GM12864 (cell line): Measurements from ENCODE around the gene MTMR10.

Experiments
- DNase-seq: peaks from one replicate; pipeline ENCODE4 v3.0.0-alpha.2; 2011; ENCODE audit warnings: low read depth
- H3K4me3 ChIP-seq: 2 replicates; pipeline ENCODE4 v1.5.1; 2011; ENCODE audit warnings: mild to moderate bottlenecking, low read depth, low read length, control low read depth
- TF ChIP-seq, protein P1 (sequence below): IDR thresholded peaks from 2 replicates; pipeline ENCODE4 v1.5.1; 2011; ENCODE audit warnings: low read depth, mild to moderate bottlenecking, moderate library complexity, low read length, control low read depth, inconsistent platforms; ENCODE audit errors: missing control alignments

MTMR10 gene

GRCh38 chr15:31023841-31024240, 32.4 kb upstream of the MTMR10 start:
- TF ChIP-seq, protein P1, sequence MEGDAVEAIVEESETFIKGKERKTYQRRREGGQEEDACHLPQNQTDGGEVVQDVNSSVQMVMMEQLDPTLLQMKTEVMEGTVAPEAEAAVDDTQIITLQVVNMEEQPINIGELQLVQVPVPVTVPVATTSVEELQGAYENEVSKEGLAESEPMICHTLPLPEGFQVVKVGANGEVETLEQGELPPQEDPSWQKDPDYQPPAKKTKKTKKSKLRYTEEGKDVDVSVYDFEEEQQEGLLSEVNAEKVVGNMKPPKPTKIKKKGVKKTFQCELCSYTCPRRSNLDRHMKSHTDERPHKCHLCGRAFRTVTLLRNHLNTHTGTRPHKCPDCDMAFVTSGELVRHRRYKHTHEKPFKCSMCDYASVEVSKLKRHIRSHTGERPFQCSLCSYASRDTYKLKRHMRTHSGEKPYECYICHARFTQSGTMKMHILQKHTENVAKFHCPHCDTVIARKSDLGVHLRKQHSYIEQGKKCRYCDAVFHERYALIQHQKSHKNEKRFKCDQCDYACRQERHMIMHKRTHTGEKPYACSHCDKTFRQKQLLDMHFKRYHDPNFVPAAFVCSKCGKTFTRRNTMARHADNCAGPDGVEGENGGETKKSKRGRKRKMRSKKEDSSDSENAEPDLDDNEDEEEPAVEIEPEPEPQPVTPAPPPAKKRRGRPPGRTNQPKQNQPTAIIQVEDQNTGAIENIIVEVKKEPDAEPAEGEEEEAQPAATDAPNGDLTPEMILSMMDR = no peak
- H3K4me3 ChIP-seq = no peak overlapping the region
- DNase-seq = no peak

DNA sequence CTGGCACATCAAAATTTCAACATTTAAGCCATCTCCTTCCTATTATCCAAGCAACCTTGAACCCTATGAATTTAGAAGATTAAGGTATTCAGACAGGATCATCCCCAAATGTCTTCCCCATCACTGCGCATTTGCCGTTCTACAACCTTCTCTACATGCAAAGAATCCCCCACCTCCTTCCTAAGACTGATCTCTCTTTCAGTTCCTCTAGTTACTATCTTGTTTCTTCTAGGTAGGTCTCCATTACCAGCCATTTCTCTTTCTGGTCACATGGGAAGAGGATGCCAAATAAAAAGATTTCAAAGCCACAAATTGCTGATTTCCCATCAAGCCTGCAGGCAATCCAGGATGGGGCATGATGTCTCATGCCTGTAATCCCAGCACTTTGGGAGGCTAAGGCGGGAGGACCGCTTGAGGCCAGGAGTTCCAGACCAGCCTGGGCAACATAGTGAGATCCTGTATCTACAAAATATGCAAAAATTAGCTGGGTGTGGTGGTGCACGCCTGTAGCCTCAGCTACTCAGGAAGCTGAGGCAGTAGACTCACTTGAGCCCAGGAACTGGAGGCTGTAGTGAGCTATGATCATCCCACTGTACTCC, 29.7 kb upstream of the MTMR10 start:
- DNase-seq = peak; percentile 18
- no peak overlapping the region for H3K4me3 ChIP-seq
- TF ChIP-seq, protein P1 = no peak

DNA sequence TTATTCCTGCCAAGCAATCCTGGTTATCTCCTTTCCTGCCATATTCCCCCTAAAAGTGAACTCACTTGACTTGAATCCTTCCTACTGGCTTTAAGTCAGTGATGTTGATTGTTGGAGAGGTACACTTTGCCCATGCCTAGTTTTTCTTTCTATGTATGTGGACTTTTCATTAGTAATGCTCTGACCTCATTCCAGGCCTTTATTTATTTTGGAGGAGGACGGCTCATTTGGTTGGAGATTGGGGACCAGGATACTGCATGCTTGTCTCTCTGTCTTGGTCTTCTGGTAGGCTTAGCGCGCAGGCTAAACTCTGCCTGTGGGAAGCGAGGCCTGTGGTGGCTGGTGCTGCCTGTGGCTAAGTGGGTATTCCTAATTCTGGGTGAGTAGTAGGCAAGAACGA, 29.1 kb upstream of the MTMR10 start:
- no peak for DNase-seq
- TF ChIP-seq, protein P1 = no peak
- no peak overlapping the region for H3K4me3 ChIP-seq

- no peak overlapping the region for H3K4me3 ChIP-seq
- TF ChIP-seq, protein P1 = no peak
- no peak for DNase-seq
Measured at GRCh38 chr15:31019986-31020385, 28.6 kb upstream of the MTMR10 start.

GRCh38 chr15:31017311-31017710, 25.9 kb upstream of the MTMR10 start:
- DNase-seq = no peak
- TF ChIP-seq, protein P1 = no peak
- no peak overlapping the region for H3K4me3 ChIP-seq

- TF ChIP-seq, protein P1 = no peak
- H3K4me3 ChIP-seq = no peak overlapping the region
- no peak for DNase-seq
Measured at GRCh38 chr15:31016446-31016915, 25.1 kb upstream of the MTMR10 start.

GRCh38 chr15:31014608-31014925, 23.1 kb upstream of the MTMR10 start:
- no peak for DNase-seq
- TF ChIP-seq, protein P1 = no peak
- no peak overlapping the region for H3K4me3 ChIP-seq
